K562 (cell line): ENCODE measurements around the gene EP300. TPM values are rescaled to one million over a fixed set of nuclear protein-coding genes. Genes with fewer than 3 reads are reported as not detected.

ENCODE experiments used
- ATAC-seq: fragments of 200-7000 bp; cut with Tn5 transposase; 3 replicates; pipeline ENCODE4 v1.9.1; 2020; ENCODE audit warnings: moderate library complexity
- BruUV-seq: library from RNA; stranded (reverse); fragments of 400-500 nt; replicated peaks from 2 replicates; lab custom pipeline; 2021; lab: Mats Ljungman, UMichigan
- CTCF ChIA-PET: fragments of 300-600 bp; formaldehyde crosslinking; extraction: SDS; loops from one replicate; lab custom pipeline; 2021; ENCODE audit warnings: low intra/inter-chr PET ratio; lab: Yijun Ruan, JAX
- POLR2A ChIA-PET: fragments of 300-600, 350-650 bp; sonication (Branson Sonifier 250); formaldehyde crosslinking; extraction: SDS; loops from one replicate; lab custom pipeline; 2021; ENCODE audit warnings: antibody characterized with exemption, inconsistent platforms; lab: Yijun Ruan, JAX
- DNase-seq, 4 experiments: peaks; one replicate each; pipeline versions ENCODE4 v3.0.0 to v3.0.0-alpha.2; 2011 to 2018; ENCODE audit warnings: low spot score in 3 of 4, mixed read lengths in 3 of 4; ENCODE audit errors: extremely low read depth in 1 of 4
- FAIRE-seq: peaks from 2 replicates; lab custom pipeline; 2011; peaks lifted over from hg19 to GRCh38; lab: Jason Lieb, UNC
- H2AFZ ChIP-seq: 2 replicates; pipeline ENCODE4 v1.6.0; 2011; ENCODE audit warnings: low read depth, low read length, control low read depth, inconsistent platforms
- H3K27ac ChIP-seq: fragments of 200-600 bp; 3 replicates; pipeline ENCODE4 v1.8.0; 2011; ENCODE audit warnings: low read depth, mild to moderate bottlenecking, control low read depth, inconsistent platforms, low read length, moderate library complexity, mixed read lengths; ENCODE audit errors: extremely low read depth
- H3K27me3 ChIP-seq, 2 experiments: fragments of 300-600 bp in 1 of 2; 2 replicates in 1 of 2; 3 replicates in 1 of 2; pipeline versions ENCODE4 v1.6.0 to v1.8.0; 2011; ENCODE audit warnings: inconsistent platforms in 2 of 2, low read length in 2 of 2, mild to moderate bottlenecking in 1 of 2, mixed read lengths in 1 of 2, moderate library complexity in 1 of 2; ENCODE audit not compliant: control insufficient read depth in 2 of 2, insufficient read depth in 2 of 2
- H3K36me3 ChIP-seq: fragments of 300-600 bp; 3 replicates; pipeline ENCODE4 v1.8.0; 2011; ENCODE audit warnings: mild to moderate bottlenecking, low read length, inconsistent platforms; ENCODE audit not compliant: control insufficient read depth, insufficient read depth
- H3K4me1 ChIP-seq, 2 experiments: fragments of 200-600 bp in 1 of 2; replicated peaks in 1 of 2; 2 replicates in 1 of 2; 3 replicates in 1 of 2; pipeline versions ENCODE4 v1.5.1 to v1.8.0; 2011; ENCODE audit warnings: inconsistent platforms in 2 of 2, low read length in 2 of 2, mild to moderate bottlenecking in 1 of 2, mixed read lengths in 1 of 2, moderate library complexity in 1 of 2; ENCODE audit not compliant: control insufficient read depth in 2 of 2, insufficient read depth in 2 of 2
- H3K4me2 ChIP-seq: 2 replicates; pipeline ENCODE4 v1.6.1; 2011; ENCODE audit warnings: low read length, control low read depth, inconsistent platforms, mixed read lengths; ENCODE audit not compliant: insufficient read depth
- H3K4me3 ChIP-seq: fragments of 200-600 bp; sonication (generic), shearing (Covaris generic); 2 replicates; pipeline ENCODE4 v1.5.1; 2016; ENCODE audit warnings: control low read depth, inconsistent platforms
- H3K79me2 ChIP-seq: fragments of 200-600 bp; 3 replicates; pipeline ENCODE4 v1.8.0; 2011; ENCODE audit warnings: low read length, inconsistent platforms; ENCODE audit not compliant: control insufficient read depth, insufficient read depth
- H3K9ac ChIP-seq, 2 experiments: 2 replicates each; pipeline versions ENCODE4 v1.6.0 to v1.6.1; 2011; ENCODE audit warnings: low read depth in 2 of 2, low read length in 2 of 2, control low read depth in 1 of 2, inconsistent platforms in 1 of 2, mild to moderate bottlenecking in 1 of 2, mixed read lengths in 1 of 2; ENCODE audit not compliant: insufficient read depth in 1 of 2
- H3K9me1 ChIP-seq: one replicate; pipeline ENCODE4 v1.6.0; 2011; ENCODE audit warnings: inconsistent platforms, mild to moderate bottlenecking, low read length, moderate library complexity; ENCODE audit not compliant: control insufficient read depth, insufficient read depth
- H3K9me3 ChIP-seq: replicated peaks from 2 replicates; pipeline ENCODE4 v1.5.1; 2011; ENCODE audit warnings: low read depth, low read length, inconsistent platforms; ENCODE audit not compliant: control insufficient read depth, insufficient read depth
- H4K20me1 ChIP-seq: replicated peaks from 2 replicates; pipeline ENCODE4 v1.6.1; 2011; ENCODE audit warnings: low read length, inconsistent platforms, mixed read lengths; ENCODE audit not compliant: control insufficient read depth, insufficient read depth
- C11orf30 ChIP-seq: fragments of 450-650 bp; IDR thresholded peaks from 2 replicates; pipeline ENCODE4 v1.6.1; 2016; ENCODE audit warnings: low read depth, mild to moderate bottlenecking
- CREB1 ChIP-seq, 2 experiments: sonication (generic) in 1 of 2; formaldehyde crosslinking in 1 of 2; IDR thresholded peaks; 2 replicates each; pipeline versions ENCODE4 v1.6.1 to v1.8.0; 2012 to 2022; ENCODE audit warnings: inconsistent platforms in 1 of 2, mild to moderate bottlenecking in 1 of 2, missing genetic modification reagents in 1 of 2, moderate library complexity in 1 of 2
- ESRRB ChIP-seq: fragments of 250-450 bp; sonication (Bioruptor Pico); IDR thresholded peaks from 2 replicates; pipeline ENCODE4 v1.5.0; 2020; ENCODE audit warnings: mild to moderate bottlenecking, moderate library complexity, borderline replicate concordance
- FOXA1 ChIP-seq: fragments of 450-650 bp; IDR thresholded peaks from 2 replicates; pipeline ENCODE4 v1.6.1; 2016; ENCODE audit warnings: mild to moderate bottlenecking, borderline replicate concordance
- L3MBTL2 ChIP-seq: fragments of 450-650 bp; IDR thresholded peaks from 2 replicates; pipeline ENCODE4 v1.6.1; 2016; ENCODE audit warnings: mild to moderate bottlenecking, moderate library complexity
- MXI1 ChIP-seq: IDR thresholded peaks from 2 replicates; pipeline ENCODE4 v1.6.1; 2011; ENCODE audit warnings: low read depth, mild to moderate bottlenecking, improper control_type of control experiment, low read length
- TAF1 ChIP-seq: IDR thresholded peaks from 2 replicates; pipeline ENCODE4 v1.6.1; 2011; ENCODE audit warnings: mild to moderate bottlenecking, low read length, moderate library complexity; ENCODE audit not compliant: insufficient read depth, control insufficient read depth, severe bottlenecking; ENCODE audit errors: extremely low read depth
- ZKSCAN8 ChIP-seq: fragments of 200-800 bp; sonication (Bioruptor generic); IDR thresholded peaks from 2 replicates; pipeline ENCODE4 v1.6.1; 2016; ENCODE audit warnings: missing genetic modification characterization, missing compliant biosample characterization
- ZNF707 ChIP-seq: fragments of 250-450 bp; sonication (Bioruptor Pico); conservative IDR thresholded peaks from 2 replicates; pipeline ENCODE4 v1.8.0; 2022; ENCODE audit warnings: inconsistent platforms, mild to moderate bottlenecking, moderate library complexity
- WGBS: fragments of 100-300 bp; shearing (Covaris generic); methylation state at CpG from one replicate; pipeline ENCODE4 v1.1.6; 2016; ENCODE audit warnings: low coverage, mixed read lengths; ENCODE audit not compliant: insufficient coverage; ENCODE audit errors: missing lambda C conversion rate; 5-methylcytosine and 5-hydroxymethylcytosine counted together
- in situ Hi-C: fragments of 300-500 bp; cut with MboI; formaldehyde crosslinking; loops from 4 replicates; pipeline ENCODE4 v1.15.0; 2018; ENCODE audit warnings: inconsistent platforms, mixed read lengths
- intact Hi-C: fragments of 100-400 bp; cut with micrococcal nuclease; formaldehyde crosslinking; loops from 2 replicates; pipeline ENCODE4 v1.14.2; 2022
- polyA plus RNA-seq, 8 experiments: library from polyadenylated mRNA; depleted of rRNA in 4 of 8; stranded (reverse) in 5 of 8; unstranded in 3 of 8; fragments of >200 nt; fragmentation: Nextera tagmentation in 2 of 8; fragmentation: Illumina TruSeq in 1 of 8; extraction: Ambion mirVana in 2 of 8; extraction: Trizol in 1 of 8; gene quantifications; 2 replicates each; pipeline versions ENCODE4 v1.2.1 to v1.2.3, GENCODE V29; 2011 to 2014; ENCODE audit warnings: inconsistent platforms in 1 of 8, missing spikeins in 1 of 8
- total RNA-seq, 7 experiments: library from RNA; depleted of rRNA in 6 of 7; stranded (reverse); fragments of >200 nt in 6 of 7; fragmentation: Illumina TruSeq in 2 of 7; extraction: Trizol in 2 of 7; gene quantifications; 2 replicates each; pipeline versions ENCODE4 v1.2.1 to v1.2.3, GENCODE V29; 2011 to 2021; ENCODE audit warnings: low replicate concordance in 1 of 7
- TF ChIP-seq, protein P1 (sequence below): fragments of 450-650 bp; conservative IDR thresholded peaks from 2 replicates; pipeline ENCODE4 v1.6.1; 2016; ENCODE audit warnings: missing genetic modification characterization, low read depth, mild to moderate bottlenecking, control low read depth, missing compliant biosample characterization
- TF ChIP-seq, protein P2 (sequence below): sonication (generic); formaldehyde crosslinking; IDR thresholded peaks from 2 replicates; pipeline ENCODE4 v1.8.0; 2022; ENCODE audit warnings: mild to moderate bottlenecking, missing genetic modification reagents
- TF ChIP-seq, protein P3 (sequence below): fragments of 250-450 bp; sonication (Bioruptor Pico); IDR thresholded peaks from 2 replicates; pipeline ENCODE4 v1.4.0; 2020; ENCODE audit warnings: mild to moderate bottlenecking, moderate library complexity, borderline replicate concordance
- TF ChIP-seq, protein P4 (sequence below): sonication (generic); formaldehyde crosslinking; IDR thresholded peaks from 2 replicates; pipeline ENCODE4 v1.4.0; 2020; ENCODE audit warnings: mild to moderate bottlenecking, missing genetic modification reagents

The EP300 gene
- total and polyA plus RNA-seq, 9 of the 15 experiments (the other 6 are each of a cell fraction or from before 2014, with no cell fraction given), result 2.2 to 28.6 (median 10.9) TPM

DNA sequence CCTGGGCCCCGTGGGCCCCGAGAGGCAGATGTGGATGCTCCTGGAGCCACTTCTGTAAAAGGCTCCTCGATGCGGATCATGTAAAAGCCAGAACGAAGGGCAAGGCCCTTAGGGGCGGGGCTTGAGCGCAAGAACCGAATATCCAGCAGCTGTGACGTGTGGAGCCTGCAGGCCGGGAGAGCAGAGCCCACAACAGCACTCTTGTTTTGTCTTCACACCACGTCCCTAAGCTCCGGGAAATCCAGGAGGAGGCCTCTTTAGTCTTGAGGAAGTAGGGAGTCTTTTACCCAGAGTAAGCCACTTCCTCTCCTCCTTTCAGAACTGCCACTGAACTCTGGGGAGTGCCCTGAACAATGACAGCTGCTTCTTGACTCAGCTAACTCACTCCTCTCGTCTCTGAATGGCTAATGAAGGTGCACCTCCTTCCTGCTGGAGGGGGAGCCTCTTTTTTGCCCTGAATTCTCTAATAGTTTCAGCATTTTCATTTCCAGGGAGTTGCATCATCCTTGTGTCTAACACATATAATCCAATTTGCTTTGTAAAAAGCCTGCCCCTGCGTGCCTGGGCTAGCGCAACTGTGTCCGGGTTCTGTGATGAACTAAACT, 125.3 kb downstream of the EP300 start:
- H3K27ac ChIP-seq, result peak overlapping the region; percentile 30; the same call in 1 of the 3 replicates
- CTCF ChIA-PET, result interaction anchor here (0.6 kb wide), 1 partner anchor 80 kb away, joined by 6 read pairs; no protein-coding TSS in a partner anchor
- FAIRE-seq, result no peak
- peak in 1 of 4 experiments; percentile 10 for DNase-seq
- H3K36me3 ChIP-seq, result peaks cover 59% of the 10 kb centered on the region; the same call in 2 of the 3 replicates
- H4K20me1 ChIP-seq, result no peaks in the 10 kb centered on the region
- H3K4me3 ChIP-seq, result no peak overlapping the region
- BruUV-seq, result no TSS peak
- no peak overlapping the region for H3K4me2 ChIP-seq
- H2AFZ ChIP-seq, result no peak overlapping the region
- WGBS, result 63% methylated on average over 12 of the region's 16 CpGs
- POLR2A ChIA-PET, result interaction anchor here (1.3 kb wide), 1 partner anchor 20 kb away, joined by 3 read pairs; no protein-coding TSS in a partner anchor
- no peaks in the 10 kb centered on the region for H3K27me3 ChIP-seq
- ATAC-seq, result peak; percentile 97
- peaks cover 3% of the 10 kb centered on the region for H3K9me1 ChIP-seq
- peaks cover 3% of the 10 kb centered on the region; the same call in 1 of the 2 replicates for H3K9me3 ChIP-seq
- no peaks in the 10 kb centered on the region for H3K79me2 ChIP-seq
- H3K4me1 ChIP-seq, result peaks cover 2 to 9% of the 10 kb centered on the region in 2 experiments; a peak in 2 of 5 replicates
- in situ Hi-C loops, result no loop called here
- H3K9ac ChIP-seq, result no peak overlapping the region; a peak in 1 of 4 replicates
- intact Hi-C loops, result no loop called here
- TF ChIP-seq C11orf30 (no peak), MXI1 (no peak), ZNF707 (CRISPR knock-in tag) (no peak), CREB1 (IDR thresholded peaks at IDR 0.05) (no peak), CREB1 (CRISPR knock-in tag; IDR thresholded peaks at IDR 0.05) (no peak), TAF1 (no peak), L3MBTL2 (0 out of 2 replicates have a peak, but pooled peaks have one; percentile 11), ZKSCAN8 (0 out of 2 replicates have a peak, but pooled peaks have one; percentile 25), ESRRB (CRISPR knock-in tag) (no peak), FOXA1 (no peak)
- TF ChIP-seq, protein P1, sequence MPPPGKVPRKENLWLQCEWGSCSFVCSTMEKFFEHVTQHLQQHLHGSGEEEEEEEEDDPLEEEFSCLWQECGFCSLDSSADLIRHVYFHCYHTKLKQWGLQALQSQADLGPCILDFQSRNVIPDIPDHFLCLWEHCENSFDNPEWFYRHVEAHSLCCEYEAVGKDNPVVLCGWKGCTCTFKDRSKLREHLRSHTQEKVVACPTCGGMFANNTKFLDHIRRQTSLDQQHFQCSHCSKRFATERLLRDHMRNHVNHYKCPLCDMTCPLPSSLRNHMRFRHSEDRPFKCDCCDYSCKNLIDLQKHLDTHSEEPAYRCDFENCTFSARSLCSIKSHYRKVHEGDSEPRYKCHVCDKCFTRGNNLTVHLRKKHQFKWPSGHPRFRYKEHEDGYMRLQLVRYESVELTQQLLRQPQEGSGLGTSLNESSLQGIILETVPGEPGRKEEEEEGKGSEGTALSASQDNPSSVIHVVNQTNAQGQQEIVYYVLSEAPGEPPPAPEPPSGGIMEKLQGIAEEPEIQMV, result no peak
- TF ChIP-seq, protein P2, sequence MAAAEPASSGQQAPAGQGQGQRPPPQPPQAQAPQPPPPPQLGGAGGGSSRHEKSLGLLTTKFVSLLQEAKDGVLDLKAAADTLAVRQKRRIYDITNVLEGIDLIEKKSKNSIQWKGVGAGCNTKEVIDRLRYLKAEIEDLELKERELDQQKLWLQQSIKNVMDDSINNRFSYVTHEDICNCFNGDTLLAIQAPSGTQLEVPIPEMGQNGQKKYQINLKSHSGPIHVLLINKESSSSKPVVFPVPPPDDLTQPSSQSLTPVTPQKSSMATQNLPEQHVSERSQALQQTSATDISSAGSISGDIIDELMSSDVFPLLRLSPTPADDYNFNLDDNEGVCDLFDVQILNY, result no peak
- TF ChIP-seq, protein P3, sequence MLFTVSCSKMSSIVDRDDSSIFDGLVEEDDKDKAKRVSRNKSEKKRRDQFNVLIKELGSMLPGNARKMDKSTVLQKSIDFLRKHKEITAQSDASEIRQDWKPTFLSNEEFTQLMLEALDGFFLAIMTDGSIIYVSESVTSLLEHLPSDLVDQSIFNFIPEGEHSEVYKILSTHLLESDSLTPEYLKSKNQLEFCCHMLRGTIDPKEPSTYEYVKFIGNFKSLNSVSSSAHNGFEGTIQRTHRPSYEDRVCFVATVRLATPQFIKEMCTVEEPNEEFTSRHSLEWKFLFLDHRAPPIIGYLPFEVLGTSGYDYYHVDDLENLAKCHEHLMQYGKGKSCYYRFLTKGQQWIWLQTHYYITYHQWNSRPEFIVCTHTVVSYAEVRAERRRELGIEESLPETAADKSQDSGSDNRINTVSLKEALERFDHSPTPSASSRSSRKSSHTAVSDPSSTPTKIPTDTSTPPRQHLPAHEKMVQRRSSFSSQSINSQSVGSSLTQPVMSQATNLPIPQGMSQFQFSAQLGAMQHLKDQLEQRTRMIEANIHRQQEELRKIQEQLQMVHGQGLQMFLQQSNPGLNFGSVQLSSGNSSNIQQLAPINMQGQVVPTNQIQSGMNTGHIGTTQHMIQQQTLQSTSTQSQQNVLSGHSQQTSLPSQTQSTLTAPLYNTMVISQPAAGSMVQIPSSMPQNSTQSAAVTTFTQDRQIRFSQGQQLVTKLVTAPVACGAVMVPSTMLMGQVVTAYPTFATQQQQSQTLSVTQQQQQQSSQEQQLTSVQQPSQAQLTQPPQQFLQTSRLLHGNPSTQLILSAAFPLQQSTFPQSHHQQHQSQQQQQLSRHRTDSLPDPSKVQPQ (CRISPR knock-in tag), result no peak
- TF ChIP-seq, protein P4, sequence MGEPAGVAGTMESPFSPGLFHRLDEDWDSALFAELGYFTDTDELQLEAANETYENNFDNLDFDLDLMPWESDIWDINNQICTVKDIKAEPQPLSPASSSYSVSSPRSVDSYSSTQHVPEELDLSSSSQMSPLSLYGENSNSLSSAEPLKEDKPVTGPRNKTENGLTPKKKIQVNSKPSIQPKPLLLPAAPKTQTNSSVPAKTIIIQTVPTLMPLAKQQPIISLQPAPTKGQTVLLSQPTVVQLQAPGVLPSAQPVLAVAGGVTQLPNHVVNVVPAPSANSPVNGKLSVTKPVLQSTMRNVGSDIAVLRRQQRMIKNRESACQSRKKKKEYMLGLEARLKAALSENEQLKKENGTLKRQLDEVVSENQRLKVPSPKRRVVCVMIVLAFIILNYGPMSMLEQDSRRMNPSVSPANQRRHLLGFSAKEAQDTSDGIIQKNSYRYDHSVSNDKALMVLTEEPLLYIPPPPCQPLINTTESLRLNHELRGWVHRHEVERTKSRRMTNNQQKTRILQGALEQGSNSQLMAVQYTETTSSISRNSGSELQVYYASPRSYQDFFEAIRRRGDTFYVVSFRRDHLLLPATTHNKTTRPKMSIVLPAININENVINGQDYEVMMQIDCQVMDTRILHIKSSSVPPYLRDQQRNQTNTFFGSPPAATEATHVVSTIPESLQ (CRISPR knock-in tag), result no peak
